GM19035 (cell line): Measurements from ENCODE around the gene PACRG.

Source experiments
- ATAC-seq: cut with Tn5 transposase; IDR thresholded peaks from one replicate; pipeline ENCODE4 v1.9.1; 2021; ENCODE audit not compliant: unreplicated experiment

PACRG gene

GRCh38 chr6:163066200-163066599 lies 338.4 kb downstream of the PACRG start:
- no peak for ATAC-seq

- no peak for ATAC-seq
These were observed 349.4 kb downstream of the PACRG start for GRCh38 chr6:163077134-163077533.

- ATAC-seq: no peak
These were observed 350.9 kb downstream of the PACRG start for GRCh38 chr6:163078712-163079111.

GRCh38 chr6:163080228-163080627 lies 352.5 kb downstream of the PACRG start:
- no peak for ATAC-seq

- ATAC-seq: no peak
These were observed 355.4 kb downstream of the PACRG start for GRCh38 chr6:163083141-163083540.

- no peak for ATAC-seq
These were observed 357.7 kb downstream of the PACRG start for GRCh38 chr6:163085426-163085825.

- ATAC-seq: no peak
These were observed 358.3 kb downstream of the PACRG start for GRCh38 chr6:163085861-163086623.

GRCh38 chr6:163086624-163086920 lies 358.8 kb downstream of the PACRG start:
- no peak for ATAC-seq

GRCh38 chr6:163087981-163088380 lies 360.2 kb downstream of the PACRG start:
- no peak for ATAC-seq

GRCh38 chr6:163092876-163093275 lies 365.1 kb downstream of the PACRG start:
- no peak for ATAC-seq

GRCh38 chr6:163094881-163095280 lies 367.1 kb downstream of the PACRG start:
- no peak for ATAC-seq

GRCh38 chr6:163095401-163095800 lies 367.6 kb downstream of the PACRG start:
- no peak for ATAC-seq

GRCh38 chr6:163098827-163099479 lies 371.2 kb downstream of the PACRG start:
- ATAC-seq: no peak

- ATAC-seq: no peak
These were observed 371.9 kb downstream of the PACRG start for GRCh38 chr6:163099621-163100171.

- no peak for ATAC-seq
These were observed 372.5 kb downstream of the PACRG start for GRCh38 chr6:163100259-163100658.

- ATAC-seq: no peak
These were observed 385.7 kb downstream of the PACRG start for GRCh38 chr6:163113358-163113962.

- ATAC-seq: no peak
These were observed 391.2 kb downstream of the PACRG start for GRCh38 chr6:163118941-163119340.

GRCh38 chr6:163120223-163120622 lies 392.4 kb downstream of the PACRG start:
- no peak for ATAC-seq

GRCh38 chr6:163121270-163121669 lies 393.5 kb downstream of the PACRG start:
- no peak for ATAC-seq

- no peak for ATAC-seq
These were observed 394.6 kb downstream of the PACRG start for GRCh38 chr6:163122365-163122764.

GRCh38 chr6:163123098-163123497 lies 395.3 kb downstream of the PACRG start:
- ATAC-seq: no peak

GRCh38 chr6:163126741-163127140 lies 399.0 kb downstream of the PACRG start:
- no peak for ATAC-seq
